Bladder microvascular endothelial cell (primary cell): Measurements from ENCODE around the gene PCID2. TPM values are rescaled to one million over a fixed set of nuclear protein-coding genes. Genes with fewer than 3 reads are reported as not detected.

ENCODE experiments used
- total RNA-seq: library from RNA; depleted of rRNA; stranded (reverse); fragments of >200 nt; gene quantifications from 2 replicates; pipeline ENCODE4 v1.2.3, GENCODE V29; 2014

The PCID2 gene
- 34.6 and 89.1 TPM in 2 replicates for total RNA-seq

GRCh38 chr13:113208421-113209335, at the start of gene PCID2:
Gene PCID2, minus strand, starts transcription at chr13:113208669. Its CDS starts 35 bp downstream, at chr13:113208634.

GRCh38 chr13:113209336-113209758, 878 bp upstream of the PCID2 start, which contains the start of gene CUL4A:
Gene CUL4A, plus strand, starts transcription at chr13:113209613. Its CDS starts 15 bp downstream, at chr13:113209628.

GRCh38 chr13:113157929-113158747, 50.3 kb downstream of the PCID2 start, which contains the start of gene PROZ:
Gene PROZ, plus strand, starts transcription at chr13:113158648. Its CDS starts 13 bp downstream, at chr13:113158661.

Other genes with a start within 250 kb of the PCID2 start
- gene MCF2L, start 239.5 kb downstream of the PCID2 start, total RNA-seq, result 11.9 and 39.2 TPM in 2 replicates
- not detected in 2 replicates for gene F7, start 102.9 kb downstream of the PCID2 start, total RNA-seq
- 0.13 TPM in 1 of 2 replicates, not detected in the other for gene F10, start 85.9 kb downstream of the PCID2 start, total RNA-seq
- not detected in 2 replicates for gene PROZ, start 50.0 kb downstream of the PCID2 start, total RNA-seq
- gene CUL4A, start 944 bp upstream of the PCID2 start, total RNA-seq, result 77.9 and 128 TPM in 2 replicates
- gene LAMP1, start 88.6 kb upstream of the PCID2 start, total RNA-seq, result 171 and 269 TPM in 2 replicates
- 0.57 TPM in 1 of 2 replicates, not detected in the other for gene GRTP1, start 155.5 kb upstream of the PCID2 start, total RNA-seq
- 1.1 and 1.3 TPM in 2 replicates for gene ADPRHL1, start 244.8 kb upstream of the PCID2 start, total RNA-seq